Neutrophil (primary cell): ENCODE data around the gene SND1.

Experiments
- H3K27ac ChIP-seq: fragments of 200-600 bp; sonication (generic); 2 replicates; pipeline ENCODE4 v1.5.1; 2016; ENCODE audit warnings: mild to moderate bottlenecking, moderate library complexity
- H3K27me3 ChIP-seq: fragments of 200-600 bp; sonication (generic); 2 replicates; pipeline ENCODE4 v1.6.0; 2016; ENCODE audit warnings: mild to moderate bottlenecking
- H3K36me3 ChIP-seq: fragments of 200-600 bp; sonication (generic); 2 replicates; pipeline ENCODE4 v1.5.1; 2017
- H3K4me1 ChIP-seq, 2 experiments: fragments of 200-600 bp in 1 of 2; sonication (generic) in 1 of 2; 1 replicate in 1 of 2; 2 replicates in 1 of 2; pipeline versions ENCODE4 v1.5.1 to v1.6.1; 2013 to 2016; ENCODE audit warnings: low read depth in 1 of 2, low read length in 1 of 2, mild to moderate bottlenecking in 1 of 2, moderate library complexity in 1 of 2; ENCODE audit not compliant: control insufficient read depth in 1 of 2, insufficient read depth in 1 of 2
- H3K4me3 ChIP-seq, 2 experiments: fragments of 200-600 bp in 1 of 2; sonication (generic) in 1 of 2; 1 replicate in 1 of 2; 2 replicates in 1 of 2; pipeline ENCODE4 v1.5.1; 2013 to 2016; ENCODE audit warnings: low read depth in 1 of 2, low read length in 1 of 2, mild to moderate bottlenecking in 1 of 2, moderate library complexity in 1 of 2
- H3K9me3 ChIP-seq: fragments of 200-600 bp; sonication (generic); 2 replicates; pipeline ENCODE4 v1.5.1; 2016
- CTCF ChIP-seq: fragments of 200-600 bp; sonication (generic); IDR thresholded peaks from 2 replicates; pipeline ENCODE4 v1.5.1; 2016; ENCODE audit warnings: antibody characterized with exemption

Gene SND1

GRCh38 chr7:128066395-128066794 is 414.4 kb downstream of the SND1 start:
- Histone ChIP-seq H3K4me3 (no peak overlapping the region), H3K4me1 (peaks cover 0 to 5% of the 10 kb centered on the region in 2 experiments), H3K27ac (no peak overlapping the region), H3K9me3 (no peaks in the 10 kb centered on the region), H3K27me3 (no peaks in the 10 kb centered on the region), H3K36me3 (no peaks in the 10 kb centered on the region)
- TF ChIP-seq CTCF, result no peak

GRCh38 chr7:128066858-128067257 is 414.9 kb downstream of the SND1 start:
- Histone ChIP-seq H3K27ac (no peak overlapping the region), H3K4me3 (no peak overlapping the region), H3K4me1 (peaks cover 0 to 5% of the 10 kb centered on the region in 2 experiments), H3K27me3 (no peaks in the 10 kb centered on the region), H3K9me3 (no peaks in the 10 kb centered on the region), H3K36me3 (no peaks in the 10 kb centered on the region)
- no peak for TF ChIP-seq CTCF

GRCh38 chr7:128067983-128068382 is 416.0 kb downstream of the SND1 start:
- TF ChIP-seq CTCF, result no peak
- no peaks in the 10 kb centered on the region for H3K36me3 ChIP-seq

GRCh38 chr7:128068785-128069184 is 416.8 kb downstream of the SND1 start:
- no peaks in the 10 kb centered on the region for H3K9me3 ChIP-seq
- H3K4me1 ChIP-seq, result peaks cover 0 to 5% of the 10 kb centered on the region in 2 experiments
- no peaks in the 10 kb centered on the region for H3K27me3 ChIP-seq
- H3K27ac ChIP-seq, result no peak overlapping the region
- no peak overlapping the region for H3K4me3 ChIP-seq
- no peaks in the 10 kb centered on the region for H3K36me3 ChIP-seq
- TF ChIP-seq CTCF, result no peak

More at GRCh38 chr7:128067983-128068382, 416.0 kb downstream of the SND1 start:
- H3K4me3 ChIP-seq, result no peak overlapping the region
- H3K4me1 ChIP-seq, result peaks cover 0 to 5% of the 10 kb centered on the region in 2 experiments
- H3K9me3 ChIP-seq, result no peaks in the 10 kb centered on the region
- no peaks in the 10 kb centered on the region for H3K27me3 ChIP-seq
- H3K27ac ChIP-seq, result no peak overlapping the region

- no peak for TF ChIP-seq CTCF
- H3K36me3 ChIP-seq, result peaks cover 4% of the 10 kb centered on the region
These were observed 417.7 kb downstream of the SND1 start for GRCh38 chr7:128069373-128070364.

More at GRCh38 chr7:128069373-128070364, 417.7 kb downstream of the SND1 start:
- no peak overlapping the region for H3K27ac ChIP-seq
- no peak overlapping the region for H3K4me3 ChIP-seq
- no peaks in the 10 kb centered on the region for H3K9me3 ChIP-seq
- no peaks in the 10 kb centered on the region for H3K27me3 ChIP-seq
- H3K4me1 ChIP-seq, result peaks cover 0 to 5% of the 10 kb centered on the region in 2 experiments
